Measurements from ENCODE around the gene AMPD2.
A peak's percentile ranks its signal among the peaks of the same experiment; 100 is the strongest.
"Not testable (repeated sequence)": the region's sequence is repeated elsewhere in the genome, so short reads cannot be mapped to it uniquely, and the experiment has no call there.

The AMPD2 gene

DNA sequence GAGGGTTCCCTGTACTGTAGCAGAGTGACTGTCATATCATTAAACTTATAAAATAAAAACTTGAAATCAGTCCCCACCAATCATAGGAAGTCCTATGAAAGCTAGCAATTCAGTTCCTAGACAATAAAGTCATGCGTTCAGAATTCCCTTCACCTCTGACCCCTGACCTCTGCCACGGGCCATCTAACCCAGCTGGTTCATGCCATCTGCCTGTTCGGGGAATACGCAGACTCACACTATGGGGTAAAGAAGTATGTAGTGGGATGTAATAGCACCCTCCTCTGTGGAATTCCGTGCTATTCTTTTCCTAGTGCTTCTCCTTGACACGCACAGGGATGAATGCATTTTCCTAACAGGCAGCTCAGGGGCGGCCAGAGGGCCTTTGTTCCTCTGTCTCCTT is 38.3 kb downstream of the AMPD2 start:
- peaks cover 0 to 45% (median 31%) of the 10 kb centered on the region in 5 donors for H3K36me3 ChIP-seq (ENCODE audit: control insufficient read depth in 5 of 5, insufficient read depth in 5 of 5, low read length in 5 of 5)
- H3K4me3 ChIP-seq (ENCODE audit: low read depth in 1 of 5, low read length in 5 of 5): no peak overlapping the region
- no peak overlapping the region for H3K27ac ChIP-seq (ENCODE audit: low read depth, low read length)
- no peaks in the 10 kb centered on the region for H3K9me3 ChIP-seq (ENCODE audit: control insufficient read depth in 5 of 5, low read length in 5 of 5)
- peaks cover 0 to 21% (median 18%) of the 10 kb centered on the region in 5 donors for H3K4me1 ChIP-seq (ENCODE audit: control insufficient read depth in 5 of 5, insufficient read depth in 5 of 5, low read length in 5 of 5)
- H3K9ac ChIP-seq (ENCODE audit: low read length in 5 of 5): no peak overlapping the region
- no peaks in the 10 kb centered on the region for H3K27me3 ChIP-seq (ENCODE audit: control insufficient read depth in 5 of 5, insufficient read depth in 4 of 5, low read length in 5 of 5)

DNA sequence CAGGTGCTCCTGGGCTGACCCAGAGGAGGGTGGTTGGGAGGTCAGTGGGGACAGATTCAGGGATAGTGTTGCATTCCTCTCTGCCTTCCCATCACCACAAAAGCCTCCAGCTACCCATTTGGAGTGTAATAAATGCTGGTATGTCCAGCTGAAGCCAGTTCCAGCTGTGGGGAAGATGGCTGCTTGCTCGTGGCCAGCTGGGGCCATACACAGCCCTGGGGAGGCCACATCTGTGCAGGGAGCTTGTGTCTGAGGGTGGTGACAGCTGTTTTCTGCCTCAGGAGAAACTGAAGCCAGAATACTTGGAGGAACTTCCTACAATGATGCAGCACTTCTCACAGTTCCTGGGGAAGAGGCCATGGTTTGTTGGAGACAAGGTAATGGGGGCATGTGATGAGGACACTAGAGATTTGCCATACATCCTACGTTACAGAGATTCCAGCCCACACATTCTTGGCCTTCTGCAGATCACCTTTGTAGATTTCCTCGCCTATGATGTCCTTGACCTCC is 39.0 kb downstream of the AMPD2 start:
- H3K27ac ChIP-seq (ENCODE audit: low read depth, low read length): no peak overlapping the region
- H3K9me3 ChIP-seq (ENCODE audit: control insufficient read depth in 5 of 5, low read length in 5 of 5): no peaks in the 10 kb centered on the region
- H3K9ac ChIP-seq (ENCODE audit: low read length in 5 of 5): no peak overlapping the region
- H3K4me3 ChIP-seq (ENCODE audit: low read depth in 1 of 5, low read length in 5 of 5): no peak overlapping the region
- no peaks in the 10 kb centered on the region for H3K27me3 ChIP-seq (ENCODE audit: control insufficient read depth in 5 of 5, insufficient read depth in 4 of 5, low read length in 5 of 5)
- peaks cover 0 to 21% (median 18%) of the 10 kb centered on the region in 5 donors for H3K4me1 ChIP-seq (ENCODE audit: control insufficient read depth in 5 of 5, insufficient read depth in 5 of 5, low read length in 5 of 5)
- H3K36me3 ChIP-seq (ENCODE audit: control insufficient read depth in 5 of 5, insufficient read depth in 5 of 5, low read length in 5 of 5): peaks cover 0 to 45% (median 31%) of the 10 kb centered on the region in 5 donors

DNA sequence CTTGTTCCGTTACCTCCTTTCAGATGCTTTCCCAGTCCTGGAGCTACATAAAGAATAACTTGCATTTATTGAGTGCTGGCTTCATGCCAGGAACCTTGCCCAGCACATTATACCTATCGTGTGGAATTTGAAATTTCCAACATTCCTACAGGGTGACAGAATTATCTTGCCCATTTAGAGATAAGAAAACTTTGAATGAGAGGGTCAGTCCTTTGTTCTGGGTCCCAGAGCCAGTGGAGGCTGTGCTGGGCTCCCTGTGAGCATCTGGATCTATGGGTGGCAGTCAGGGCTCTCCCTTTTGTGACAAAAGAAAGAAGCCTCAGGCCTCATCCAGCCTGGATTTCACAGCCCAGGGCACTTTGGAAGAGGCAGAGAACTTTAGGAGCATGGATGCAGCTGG is 39.5 kb downstream of the AMPD2 start:
- H3K9ac ChIP-seq (ENCODE audit: low read length in 5 of 5): no peak overlapping the region
- peaks cover 0 to 45% (median 31%) of the 10 kb centered on the region in 5 donors for H3K36me3 ChIP-seq (ENCODE audit: control insufficient read depth in 5 of 5, insufficient read depth in 5 of 5, low read length in 5 of 5)
- no peak overlapping the region for H3K27ac ChIP-seq (ENCODE audit: low read depth, low read length)

DNA sequence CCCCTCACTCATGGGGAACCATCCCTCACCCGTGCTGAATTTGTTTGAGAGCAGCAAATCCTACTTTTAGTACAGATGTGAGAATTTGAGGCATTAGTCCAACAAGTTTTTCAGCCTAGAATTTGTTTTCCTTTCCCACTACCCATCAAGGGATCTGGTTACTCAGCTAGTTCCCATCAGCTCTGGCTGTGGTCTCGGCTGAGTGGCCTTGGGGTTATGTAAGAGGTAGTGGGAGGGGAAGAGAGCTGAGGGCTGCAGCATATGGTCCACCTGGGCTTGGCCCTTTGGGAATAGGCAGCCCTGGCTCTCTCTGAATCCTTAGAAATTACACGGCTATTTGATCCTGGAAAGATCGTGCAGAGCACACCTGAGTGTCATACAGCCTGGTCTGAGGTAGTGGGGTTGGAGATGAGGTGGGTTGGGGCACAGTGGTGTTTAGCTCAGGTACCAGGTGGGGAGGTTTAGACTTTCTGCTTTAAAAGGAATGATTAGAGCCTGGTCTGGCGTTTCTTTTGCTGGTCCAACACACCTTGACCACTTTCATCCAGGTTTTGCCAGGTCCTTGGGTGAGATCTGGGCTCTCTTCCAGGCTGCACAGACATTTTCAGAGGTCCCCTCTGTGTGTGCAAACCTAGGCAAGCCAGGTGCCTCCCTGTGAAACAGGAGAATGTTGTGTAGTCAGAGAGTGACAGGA is 40.5 kb downstream of the AMPD2 start:
- Histone ChIP-seq H3K36me3 (ENCODE audit: control insufficient read depth in 5 of 5, insufficient read depth in 5 of 5, low read length in 5 of 5) (peaks cover 0 to 48% (median 31%) of the 10 kb centered on the region in 5 donors), H3K27me3 (ENCODE audit: control insufficient read depth in 5 of 5, insufficient read depth in 4 of 5, low read length in 5 of 5) (no peaks in the 10 kb centered on the region), H3K27ac (ENCODE audit: low read depth, low read length) (no peak overlapping the region), H3K9ac (ENCODE audit: low read length in 5 of 5) (no peak overlapping the region), H3K9me3 (ENCODE audit: control insufficient read depth in 5 of 5, low read length in 5 of 5) (no peaks in the 10 kb centered on the region), H3K4me1 (ENCODE audit: control insufficient read depth in 5 of 5, insufficient read depth in 5 of 5, low read length in 5 of 5) (peaks cover 0 to 18% (median 16%) of the 10 kb centered on the region in 5 donors), H3K4me3 (ENCODE audit: low read depth in 1 of 5, low read length in 5 of 5) (no peak overlapping the region)

More for the DNA sequence above, 39.5 kb downstream of the AMPD2 start:
- no peaks in the 10 kb centered on the region for H3K9me3 ChIP-seq (ENCODE audit: control insufficient read depth in 5 of 5, low read length in 5 of 5)
- peaks cover 0 to 21% (median 18%) of the 10 kb centered on the region in 5 donors for H3K4me1 ChIP-seq (ENCODE audit: control insufficient read depth in 5 of 5, insufficient read depth in 5 of 5, low read length in 5 of 5)
- H3K27me3 ChIP-seq (ENCODE audit: control insufficient read depth in 5 of 5, insufficient read depth in 4 of 5, low read length in 5 of 5): no peaks in the 10 kb centered on the region
- H3K4me3 ChIP-seq (ENCODE audit: low read depth in 1 of 5, low read length in 5 of 5): no peak overlapping the region

DNA sequence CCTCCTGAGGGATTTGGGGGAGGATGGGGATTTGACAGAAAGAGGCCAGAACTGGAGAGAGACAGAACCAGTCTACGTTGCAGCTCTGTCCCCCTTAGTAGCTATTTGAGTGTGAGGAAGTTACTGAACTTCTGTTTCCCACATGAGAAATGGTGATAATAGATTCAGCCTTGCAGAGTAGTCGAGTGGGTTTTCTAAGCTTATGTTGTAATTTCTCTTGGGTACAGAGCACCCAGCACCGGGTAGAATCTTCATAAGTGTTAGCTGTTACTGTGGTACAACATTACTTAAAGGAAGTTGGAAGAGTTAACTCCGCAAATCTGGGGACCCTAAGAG is 41.0 kb downstream of the AMPD2 start:
- H3K27ac ChIP-seq (ENCODE audit: low read depth, low read length); H3K27me3 ChIP-seq (ENCODE audit: control insufficient read depth in 5 of 5, insufficient read depth in 4 of 5, low read length in 5 of 5); H3K4me3 ChIP-seq (ENCODE audit: low read depth in 1 of 5, low read length in 5 of 5); H3K9ac ChIP-seq (ENCODE audit: low read length in 5 of 5); H3K9me3 ChIP-seq (ENCODE audit: control insufficient read depth in 5 of 5, low read length in 5 of 5): not testable (repeated sequence)
- Histone ChIP-seq H3K4me1 (ENCODE audit: control insufficient read depth in 5 of 5, insufficient read depth in 5 of 5, low read length in 5 of 5) (peaks cover 0 to 13% (median 11%) of the 10 kb centered on the region in 5 donors), H3K36me3 (ENCODE audit: control insufficient read depth in 5 of 5, insufficient read depth in 5 of 5, low read length in 5 of 5) (peaks cover 0 to 49% (median 31%) of the 10 kb centered on the region in 5 donors)

DNA sequence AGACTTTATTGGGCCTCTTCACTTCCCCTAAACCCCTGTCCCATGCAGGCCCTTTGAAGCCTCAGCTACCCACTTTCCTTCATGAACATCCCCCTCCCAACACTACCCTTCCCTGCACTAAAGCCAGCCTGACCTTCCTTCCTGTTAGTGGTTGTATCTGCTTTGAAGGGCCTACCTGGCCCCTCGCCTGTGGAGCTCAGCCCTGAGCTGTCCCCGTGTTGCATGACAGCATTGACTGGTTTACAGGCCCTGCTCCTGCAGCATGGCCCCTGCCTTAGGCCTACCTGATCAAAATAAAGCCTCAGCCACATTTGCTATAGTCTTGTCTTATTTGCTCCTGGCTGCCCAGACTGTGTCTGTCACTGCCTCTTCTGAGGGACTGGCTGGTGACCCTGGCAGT is 41.8 kb downstream of the AMPD2 start:
- no peak overlapping the region for H3K4me3 ChIP-seq (ENCODE audit: low read depth in 1 of 5, low read length in 5 of 5)
- no peak overlapping the region for H3K9ac ChIP-seq (ENCODE audit: low read length in 5 of 5)
- peaks cover 0 to 10% (median 6%) of the 10 kb centered on the region in 5 donors for H3K4me1 ChIP-seq (ENCODE audit: control insufficient read depth in 5 of 5, insufficient read depth in 5 of 5, low read length in 5 of 5)
- H3K9me3 ChIP-seq (ENCODE audit: control insufficient read depth in 5 of 5, low read length in 5 of 5): no peaks in the 10 kb centered on the region
- H3K36me3 ChIP-seq (ENCODE audit: control insufficient read depth in 5 of 5, insufficient read depth in 5 of 5, low read length in 5 of 5): peaks cover 0 to 49% (median 31%) of the 10 kb centered on the region in 5 donors
- H3K27ac ChIP-seq (ENCODE audit: low read depth, low read length): no peak overlapping the region
- no peaks in the 10 kb centered on the region for H3K27me3 ChIP-seq (ENCODE audit: control insufficient read depth in 5 of 5, insufficient read depth in 4 of 5, low read length in 5 of 5)

DNA sequence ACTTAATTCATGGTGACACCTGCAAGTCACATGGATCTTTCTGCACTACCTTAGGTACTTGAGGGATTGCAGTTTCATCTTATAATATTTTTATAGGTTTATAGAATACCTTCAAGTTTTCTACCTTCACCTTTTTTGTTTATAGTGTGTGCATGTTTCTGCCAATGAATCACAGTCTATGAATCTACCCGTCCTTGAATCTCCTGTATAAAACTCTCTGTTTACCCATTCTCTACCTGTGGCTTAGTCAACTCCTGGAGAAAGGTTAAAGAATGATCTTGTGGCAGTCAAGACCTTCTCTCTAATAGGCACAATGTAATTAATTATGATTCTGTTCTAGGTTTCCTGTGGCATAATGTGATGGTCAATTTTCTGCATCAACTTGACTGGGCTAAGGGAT is 45.0 kb downstream of the AMPD2 start:
- Histone ChIP-seq H3K27me3 (ENCODE audit: control insufficient read depth in 5 of 5, insufficient read depth in 4 of 5, low read length in 5 of 5) (no peaks in the 10 kb centered on the region), H3K9me3 (ENCODE audit: control insufficient read depth in 5 of 5, low read length in 5 of 5) (no peaks in the 10 kb centered on the region), H3K27ac (ENCODE audit: low read depth, low read length) (no peak overlapping the region), H3K9ac (ENCODE audit: low read length in 5 of 5) (no peak overlapping the region), H3K36me3 (ENCODE audit: control insufficient read depth in 5 of 5, insufficient read depth in 5 of 5, low read length in 5 of 5) (peaks cover 0 to 29% (median 15%) of the 10 kb centered on the region in 5 donors), H3K4me1 (ENCODE audit: control insufficient read depth in 5 of 5, insufficient read depth in 5 of 5, low read length in 5 of 5) (peaks cover 2 to 13% (median 12%) of the 10 kb centered on the region in 5 donors), H3K4me3 (ENCODE audit: low read depth in 1 of 5, low read length in 5 of 5) (no peak overlapping the region)

DNA sequence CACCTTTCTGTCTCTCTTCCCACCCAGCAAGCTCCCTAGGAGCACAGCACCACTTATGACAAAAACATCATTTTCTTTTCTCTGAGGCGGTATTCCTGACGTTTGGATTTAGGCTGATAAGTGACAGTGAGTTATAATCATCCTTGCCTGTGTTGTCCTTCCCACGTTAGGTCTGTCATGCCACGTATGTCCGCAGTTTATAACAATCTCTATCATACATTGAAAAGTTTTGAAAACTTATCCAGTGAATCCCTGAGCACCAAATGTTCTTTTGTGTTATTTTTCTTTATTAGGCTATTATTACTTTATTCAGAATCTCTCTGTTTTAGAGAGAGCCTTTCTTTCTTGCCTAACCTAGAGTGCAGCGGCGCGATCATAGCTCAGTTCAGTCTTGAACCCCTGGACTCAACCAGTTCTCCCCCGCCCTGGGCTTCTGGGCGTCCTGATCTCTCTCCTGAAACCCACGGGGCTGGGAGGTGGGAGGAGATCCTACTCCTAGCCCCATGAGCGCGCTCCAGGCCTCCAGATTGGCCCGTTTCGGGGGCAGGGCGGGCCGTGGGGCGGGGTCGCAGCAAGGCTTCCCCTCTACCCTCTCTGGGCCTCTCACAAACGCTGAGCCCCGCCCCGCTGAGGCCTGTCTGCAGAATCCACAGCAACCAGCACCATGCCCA is 48.0 kb downstream of the AMPD2 start, which contains the start of gene GSTM2:
Gene GSTM2, plus strand, starts transcription at position 606 of the 671 bp plus-strand sequence. Its CDS starts 59 bp downstream, at position 665.
- Histone ChIP-seq H3K4me3 (ENCODE audit: low read depth in 1 of 5, low read length in 5 of 5) (peak within 1 kb of the TSS; percentile 62 to 79 (median 72)), H3K9ac (ENCODE audit: low read length in 5 of 5) (peak within 1 kb of the TSS in 4 of 5 donors; percentile 53 to 74 (median 65)), H3K4me1 (ENCODE audit: control insufficient read depth in 5 of 5, insufficient read depth in 5 of 5, low read length in 5 of 5) (peaks cover 2 to 13% (median 12%) of the 10 kb centered on the region in 5 donors), H3K9me3 (ENCODE audit: control insufficient read depth in 5 of 5, low read length in 5 of 5) (no peaks in the 10 kb centered on the region), H3K36me3 (ENCODE audit: control insufficient read depth in 5 of 5, insufficient read depth in 5 of 5, low read length in 5 of 5) (peaks cover 0 to 11% (median 5%) of the 10 kb centered on the region in 5 donors), H3K27ac (ENCODE audit: low read depth, low read length) (no peak within 1 kb of the TSS), H3K27me3 (ENCODE audit: control insufficient read depth in 5 of 5, insufficient read depth in 4 of 5, low read length in 5 of 5) (no peaks in the 10 kb centered on the region)

DNA sequence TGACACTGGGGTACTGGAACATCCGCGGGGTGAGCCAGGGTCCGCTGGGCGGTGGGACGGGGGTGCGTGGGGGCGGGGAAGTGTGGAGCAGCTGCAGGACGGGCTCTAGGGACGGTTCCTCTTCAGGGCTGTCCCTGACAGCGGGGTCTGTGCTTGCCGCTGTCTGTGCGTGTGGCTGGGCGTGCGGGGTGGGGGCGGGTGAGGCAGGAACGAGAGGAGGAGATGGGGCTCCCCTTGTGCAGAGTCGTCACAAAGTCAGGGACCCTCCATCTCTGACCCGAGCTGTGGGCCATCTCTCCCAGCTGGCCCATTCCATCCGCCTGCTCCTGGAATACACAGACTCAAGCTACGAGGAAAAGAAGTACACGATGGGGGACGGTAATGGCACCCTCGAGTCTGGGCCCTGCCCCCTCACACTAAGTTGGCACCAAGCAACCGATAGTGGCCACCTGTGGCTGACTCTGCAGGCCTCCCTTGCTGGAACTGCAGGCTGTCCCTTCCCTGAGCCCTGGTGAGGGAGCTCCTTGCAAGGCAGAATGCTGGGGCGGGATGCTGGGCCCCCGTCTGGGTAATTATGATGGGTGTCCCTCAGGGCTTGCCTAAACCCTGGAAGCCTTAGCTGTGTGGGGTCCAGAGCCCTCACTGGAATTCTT is 48.6 kb downstream of the AMPD2 start:
- H3K27ac ChIP-seq (ENCODE audit: low read depth, low read length): no peak overlapping the region
- H3K9ac ChIP-seq (ENCODE audit: low read length in 5 of 5): peak overlapping the region in 3 of 5 donors; percentile 64 to 74 (median 66)

More for the DNA sequence above, 48.6 kb downstream of the AMPD2 start:
- Histone ChIP-seq H3K4me1 (ENCODE audit: control insufficient read depth in 5 of 5, insufficient read depth in 5 of 5, low read length in 5 of 5) (peaks cover 2 to 13% (median 12%) of the 10 kb centered on the region in 5 donors), H3K36me3 (ENCODE audit: control insufficient read depth in 5 of 5, insufficient read depth in 5 of 5, low read length in 5 of 5) (peaks cover 0 to 15% (median 8%) of the 10 kb centered on the region in 5 donors), H3K9me3 (ENCODE audit: control insufficient read depth in 5 of 5, low read length in 5 of 5) (no peaks in the 10 kb centered on the region), H3K27me3 (ENCODE audit: control insufficient read depth in 5 of 5, insufficient read depth in 4 of 5, low read length in 5 of 5) (no peaks in the 10 kb centered on the region), H3K4me3 (ENCODE audit: low read depth in 1 of 5, low read length in 5 of 5) (peak overlapping the region; percentile 62 to 79 (median 72))

Data from subcutaneous abdominal adipose tissue (tissue), 5 donors.